Measurements from ENCODE around the gene C2CD4C.

DNA sequence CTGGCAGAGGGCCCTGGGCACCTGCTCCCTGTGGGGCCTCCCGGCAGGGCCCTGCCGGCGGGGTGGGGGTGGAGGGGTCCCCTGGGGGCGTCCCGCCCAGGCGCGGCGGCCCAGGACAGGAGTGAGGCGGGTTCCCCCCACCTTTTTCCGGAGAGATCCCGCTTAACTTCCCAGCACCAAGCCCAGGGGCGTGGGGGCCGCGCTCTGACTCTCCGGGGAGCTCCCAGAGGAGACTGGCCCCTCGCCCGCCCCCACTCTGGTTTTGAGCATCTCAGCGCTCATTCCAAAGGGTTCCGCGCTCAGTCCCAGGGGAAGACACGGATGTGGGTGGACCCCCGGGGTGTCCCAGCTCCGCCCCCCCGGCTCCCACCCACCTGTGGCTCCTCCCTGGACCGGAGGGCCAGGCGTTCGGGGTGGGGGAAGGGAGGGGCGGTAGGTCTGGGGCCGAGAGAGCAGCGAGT is 476 bp downstream of the C2CD4C start:
- TF ChIP-seq CTCF (conservative IDR thresholded peaks at IDR 0.05; ENCODE audit: low read depth, low read length) (no peak), EZH2 (IDR thresholded peaks at IDR 0.05; ENCODE audit: borderline replicate concordance, low read depth, low read length, poor library complexity, severe bottlenecking) (no peak)

All from A673 (cell line).